K562 (cell line): ENCODE results near the gene PIK3C2G. TPM values are rescaled to one million over a fixed set of nuclear protein-coding genes. Genes with fewer than 3 reads are reported as not detected.

Source experiments
- ATAC-seq: fragments of 200-7000 bp; cut with Tn5 transposase; 3 replicates; pipeline ENCODE4 v1.9.1; 2020; ENCODE audit warnings: moderate library complexity
- BruUV-seq: library from RNA; stranded (reverse); fragments of 400-500 nt; replicated peaks from 2 replicates; lab custom pipeline; 2021; lab: Mats Ljungman, UMichigan
- CTCF ChIA-PET: fragments of 300-600 bp; formaldehyde crosslinking; extraction: SDS; loops from one replicate; lab custom pipeline; 2021; ENCODE audit warnings: low intra/inter-chr PET ratio; lab: Yijun Ruan, JAX
- POLR2A ChIA-PET: fragments of 300-600, 350-650 bp; sonication (Branson Sonifier 250); formaldehyde crosslinking; extraction: SDS; loops from one replicate; lab custom pipeline; 2021; ENCODE audit warnings: antibody characterized with exemption, inconsistent platforms; lab: Yijun Ruan, JAX
- DNase-seq, 4 experiments: peaks; one replicate each; pipeline versions ENCODE4 v3.0.0 to v3.0.0-alpha.2; 2011 to 2018; ENCODE audit warnings: low spot score in 3 of 4, mixed read lengths in 3 of 4; ENCODE audit errors: extremely low read depth in 1 of 4
- FAIRE-seq: peaks from 2 replicates; lab custom pipeline; 2011; peaks lifted over from hg19 to GRCh38; lab: Jason Lieb, UNC
- H2AFZ ChIP-seq: 2 replicates; pipeline ENCODE4 v1.6.0; 2011; ENCODE audit warnings: low read depth, low read length, control low read depth, inconsistent platforms
- H3K27ac ChIP-seq: fragments of 200-600 bp; 3 replicates; pipeline ENCODE4 v1.8.0; 2011; ENCODE audit warnings: low read depth, mild to moderate bottlenecking, control low read depth, inconsistent platforms, low read length, moderate library complexity, mixed read lengths; ENCODE audit errors: extremely low read depth
- H3K27me3 ChIP-seq, 2 experiments: fragments of 300-600 bp in 1 of 2; 2 replicates in 1 of 2; 3 replicates in 1 of 2; pipeline versions ENCODE4 v1.6.0 to v1.8.0; 2011; ENCODE audit warnings: inconsistent platforms in 2 of 2, low read length in 2 of 2, mild to moderate bottlenecking in 1 of 2, mixed read lengths in 1 of 2, moderate library complexity in 1 of 2; ENCODE audit not compliant: control insufficient read depth in 2 of 2, insufficient read depth in 2 of 2
- H3K36me3 ChIP-seq: fragments of 300-600 bp; 3 replicates; pipeline ENCODE4 v1.8.0; 2011; ENCODE audit warnings: mild to moderate bottlenecking, low read length, inconsistent platforms; ENCODE audit not compliant: control insufficient read depth, insufficient read depth
- H3K4me1 ChIP-seq, 2 experiments: fragments of 200-600 bp in 1 of 2; replicated peaks in 1 of 2; 2 replicates in 1 of 2; 3 replicates in 1 of 2; pipeline versions ENCODE4 v1.5.1 to v1.8.0; 2011; ENCODE audit warnings: inconsistent platforms in 2 of 2, low read length in 2 of 2, mild to moderate bottlenecking in 1 of 2, mixed read lengths in 1 of 2, moderate library complexity in 1 of 2; ENCODE audit not compliant: control insufficient read depth in 2 of 2, insufficient read depth in 2 of 2
- H3K4me2 ChIP-seq: 2 replicates; pipeline ENCODE4 v1.6.1; 2011; ENCODE audit warnings: low read length, control low read depth, inconsistent platforms, mixed read lengths; ENCODE audit not compliant: insufficient read depth
- H3K4me3 ChIP-seq: fragments of 200-600 bp; sonication (generic), shearing (Covaris generic); 2 replicates; pipeline ENCODE4 v1.5.1; 2016; ENCODE audit warnings: control low read depth, inconsistent platforms
- H3K79me2 ChIP-seq: fragments of 200-600 bp; 3 replicates; pipeline ENCODE4 v1.8.0; 2011; ENCODE audit warnings: low read length, inconsistent platforms; ENCODE audit not compliant: control insufficient read depth, insufficient read depth
- H3K9ac ChIP-seq, 2 experiments: 2 replicates each; pipeline versions ENCODE4 v1.6.0 to v1.6.1; 2011; ENCODE audit warnings: low read depth in 2 of 2, low read length in 2 of 2, control low read depth in 1 of 2, inconsistent platforms in 1 of 2, mild to moderate bottlenecking in 1 of 2, mixed read lengths in 1 of 2; ENCODE audit not compliant: insufficient read depth in 1 of 2
- H3K9me1 ChIP-seq: one replicate; pipeline ENCODE4 v1.6.0; 2011; ENCODE audit warnings: inconsistent platforms, mild to moderate bottlenecking, low read length, moderate library complexity; ENCODE audit not compliant: control insufficient read depth, insufficient read depth
- H3K9me3 ChIP-seq: replicated peaks from 2 replicates; pipeline ENCODE4 v1.5.1; 2011; ENCODE audit warnings: low read depth, low read length, inconsistent platforms; ENCODE audit not compliant: control insufficient read depth, insufficient read depth
- H4K20me1 ChIP-seq: replicated peaks from 2 replicates; pipeline ENCODE4 v1.6.1; 2011; ENCODE audit warnings: low read length, inconsistent platforms, mixed read lengths; ENCODE audit not compliant: control insufficient read depth, insufficient read depth
- CTCF ChIP-seq, 3 experiments: IDR thresholded peaks in 2 of 3; conservative IDR thresholded peaks in 1 of 3; 2 replicates each; pipeline ENCODE4 v1.5.1; 2011 to 2012; ENCODE audit warnings: low read length in 3 of 3, mild to moderate bottlenecking in 3 of 3, control low read depth in 2 of 3, improper control_type of control experiment in 1 of 3, inconsistent platforms in 1 of 3, low read depth in 1 of 3, mixed read lengths in 1 of 3, moderate library complexity in 1 of 3; ENCODE audit not compliant: insufficient read depth in 2 of 3
- TCF7 ChIP-seq: sonication (generic); IDR thresholded peaks from 2 replicates; pipeline ENCODE4 v1.6.1; 2016; ENCODE audit warnings: antibody characterized with exemption, borderline replicate concordance
- WGBS: fragments of 100-300 bp; shearing (Covaris generic); methylation state at CpG from one replicate; pipeline ENCODE4 v1.1.6; 2016; ENCODE audit warnings: low coverage, mixed read lengths; ENCODE audit not compliant: insufficient coverage; ENCODE audit errors: missing lambda C conversion rate; 5-methylcytosine and 5-hydroxymethylcytosine counted together
- in situ Hi-C: fragments of 300-500 bp; cut with MboI; formaldehyde crosslinking; loops from 4 replicates; pipeline ENCODE4 v1.15.0; 2018; ENCODE audit warnings: inconsistent platforms, mixed read lengths
- intact Hi-C: fragments of 100-400 bp; cut with micrococcal nuclease; formaldehyde crosslinking; loops from 2 replicates; pipeline ENCODE4 v1.14.2; 2022
- polyA plus RNA-seq, 8 experiments: library from polyadenylated mRNA; depleted of rRNA in 4 of 8; stranded (reverse) in 5 of 8; unstranded in 3 of 8; fragments of >200 nt; fragmentation: Nextera tagmentation in 2 of 8; fragmentation: Illumina TruSeq in 1 of 8; extraction: Ambion mirVana in 2 of 8; extraction: Trizol in 1 of 8; gene quantifications; 2 replicates each; pipeline versions ENCODE4 v1.2.1 to v1.2.3, GENCODE V29; 2011 to 2014; ENCODE audit warnings: inconsistent platforms in 1 of 8, missing spikeins in 1 of 8
- total RNA-seq, 7 experiments: library from RNA; depleted of rRNA in 6 of 7; stranded (reverse); fragments of >200 nt in 6 of 7; fragmentation: Illumina TruSeq in 2 of 7; extraction: Trizol in 2 of 7; gene quantifications; 2 replicates each; pipeline versions ENCODE4 v1.2.1 to v1.2.3, GENCODE V29; 2011 to 2021; ENCODE audit warnings: low replicate concordance in 1 of 7

Gene PIK3C2G
- total and polyA plus RNA-seq, 9 of the 15 experiments (the other 6 are each of a cell fraction or from before 2014, with no cell fraction given), result not detected

GRCh38 chr12:18549598-18549997 is 288.3 kb downstream of the PIK3C2G start:
- POLR2A ChIA-PET, result no interaction called here

More at GRCh38 chr12:18549598-18549997, 288.3 kb downstream of the PIK3C2G start:
- Histone ChIP-seq H3K27me3 (no peaks in the 10 kb centered on the region), H3K4me2 (no peak overlapping the region), H3K27ac (no peak overlapping the region), H3K79me2 (no peaks in the 10 kb centered on the region), H3K36me3 (no peaks in the 10 kb centered on the region), H3K9ac (no peak overlapping the region), H3K4me1 (no peaks in the 10 kb centered on the region; a peak in 1 of 5 replicates), H3K9me3 (no peaks in the 10 kb centered on the region), H2AFZ (no peak overlapping the region), H4K20me1 (no peaks in the 10 kb centered on the region), H3K4me3 (no peak overlapping the region), H3K9me1 (no peaks in the 10 kb centered on the region)
- WGBS, result 40% methylated on average over 1 of the region's 2 CpGs
- in situ Hi-C loops, result no loop called here
- no TSS peak for BruUV-seq
- FAIRE-seq, result no peak
- intact Hi-C loops, result no loop called here
- CTCF ChIA-PET, result no interaction called here
- DNase-seq, result no peak
- no peak for ATAC-seq
- TF ChIP-seq CTCF (IDR thresholded peaks at IDR 0.05 in 2 of 3, conservative IDR thresholded peaks at IDR 0.05 in 1 of 3; ENCODE audit: insufficient read depth in 2 of 3, low read depth in 1 of 3, low read length in 3 of 3) (peak in 1 of 3 experiments; percentile 31; a peak in 1 of 6 replicates), TCF7 (no peak)
